OCI-LY7 (cell line): Measurements from ENCODE around the gene CAPSL. TPM values are rescaled to one million over a fixed set of nuclear protein-coding genes. Genes with fewer than 3 reads are reported as not detected.
A peak's percentile ranks its signal among the peaks of the same experiment; 100 is the strongest.

ENCODE experiments used
- BruUV-seq: library from RNA; stranded (reverse); fragments of 400-500 nt; replicated peaks from 2 replicates; lab custom pipeline; 2021; lab: Mats Ljungman, UMichigan
- CTCF ChIA-PET: fragments of 300-600 bp; sonication (Branson Sonifier 250); formaldehyde crosslinking; loops from one replicate; lab custom pipeline; 2022; ENCODE audit warnings: antibody characterized with exemption; ENCODE audit not compliant: unreplicated experiment; lab: Charles Lee
- POLR2A ChIA-PET: fragments of 300-600 bp; sonication (Branson Sonifier 250); formaldehyde crosslinking; loops from one replicate; lab custom pipeline; 2022; ENCODE audit warnings: antibody characterized with exemption; lab: Charles Lee
- DNase-seq: peaks from one replicate; pipeline ENCODE4 v3.0.0-alpha.2; 2015; ENCODE audit warnings: low spot score
- H2AFZ ChIP-seq: fragments of 200-600 bp; sonication (generic), shearing (Covaris generic); 2 replicates; pipeline ENCODE4 v1.6.1; 2014; ENCODE audit warnings: mild to moderate bottlenecking, antibody characterized with exemption, low read length, moderate library complexity
- H3K27ac ChIP-seq: fragments of 200-600 bp; sonication (generic); 2 replicates; pipeline ENCODE4 v1.5.1; 2014; ENCODE audit warnings: mixed run types, low read depth, mild to moderate bottlenecking, moderate library complexity, low read length, inconsistent platforms; ENCODE audit not compliant: poor library complexity, severe bottlenecking
- H3K36me3 ChIP-seq: fragments of 200-600 bp; sonication (generic); 2 replicates; pipeline ENCODE4 v1.6.1; 2014; ENCODE audit warnings: mild to moderate bottlenecking, antibody characterized with exemption, low read length, moderate library complexity, mixed read lengths; ENCODE audit not compliant: insufficient read depth
- H3K4me1 ChIP-seq: fragments of 200-600 bp; sonication (generic); 2 replicates; pipeline ENCODE4 v1.5.1; 2014; ENCODE audit warnings: mild to moderate bottlenecking, low read length; ENCODE audit not compliant: insufficient read depth, poor library complexity, severe bottlenecking
- H3K4me2 ChIP-seq: fragments of 200-600 bp; sonication (generic); 2 replicates; pipeline ENCODE4 v1.6.1; 2014; ENCODE audit warnings: mild to moderate bottlenecking, low read length
- H3K4me3 ChIP-seq: fragments of 200-600 bp; sonication (generic); 2 replicates; pipeline ENCODE4 v1.5.1; 2014; ENCODE audit warnings: mild to moderate bottlenecking, low read depth, low read length; ENCODE audit not compliant: poor library complexity, severe bottlenecking
- H3K79me2 ChIP-seq: fragments of 200-600 bp; sonication (generic); 2 replicates; pipeline ENCODE4 v1.6.1; 2016; ENCODE audit warnings: low read depth, mild to moderate bottlenecking, low read length, moderate library complexity, mixed read lengths; ENCODE audit not compliant: insufficient read depth
- H3K9me2 ChIP-seq: fragments of 200-600 bp; sonication (generic); 2 replicates; pipeline ENCODE4 v1.6.1; 2016; ENCODE audit warnings: mild to moderate bottlenecking, low read length, mixed read lengths; ENCODE audit not compliant: insufficient read depth
- H3K9me3 ChIP-seq: fragments of 200-600 bp; sonication (generic); 2 replicates; pipeline ENCODE4 v1.6.1; 2014; ENCODE audit warnings: mild to moderate bottlenecking, mixed run types, low read length, mixed read lengths
- H4K20me1 ChIP-seq: fragments of 200-600 bp; sonication (generic); 2 replicates; pipeline ENCODE4 v1.6.1; 2014; ENCODE audit warnings: mild to moderate bottlenecking, antibody characterized with exemption, low read length, moderate library complexity, mixed read lengths; ENCODE audit not compliant: insufficient read depth
- CTCF ChIP-seq: fragments of 200-600 bp; sonication (generic); conservative IDR thresholded peaks from 2 replicates; pipeline ENCODE4 v1.5.1; 2014; ENCODE audit warnings: mild to moderate bottlenecking, antibody characterized with exemption, low read length, moderate library complexity, mixed read lengths
- EZH2phosphoT487 ChIP-seq: fragments of 200-600 bp; sonication (generic); IDR thresholded peaks from 2 replicates; pipeline ENCODE4 v1.6.1; 2018; ENCODE audit warnings: low read depth, borderline replicate concordance, mild to moderate bottlenecking, mixed run types, antibody characterized with exemption, low read length, moderate library complexity, mixed read lengths
- intact Hi-C: fragments of 100-400 bp; cut with micrococcal nuclease; formaldehyde crosslinking; loops from one replicate; pipeline ENCODE4 v1.10.0; 2022; ENCODE audit not compliant: unreplicated experiment
- total RNA-seq, 2 experiments: library from RNA; depleted of rRNA in 1 of 2; stranded (reverse); fragments of >200 nt in 1 of 2; shearing (Covaris generic) in 1 of 2; gene quantifications; 2 replicates each; pipeline ENCODE4 v1.2.3, GENCODE V29; 2014 to 2022

Gene CAPSL
- total RNA-seq, 2 experiments from 2014 or later, result 4.7 TPM; not detected in 1

GRCh38 chr5:35922468-35922867 is 16.0 kb downstream of the CAPSL start:
- BruUV-seq, result no TSS peak
- CTCF ChIA-PET, result interaction anchor here (0.6 to 1.0 kb wide), 2 partner anchors 128 to 227 kb away, joined by 3 to 7 read pairs; no protein-coding TSS in a partner anchor
- intact Hi-C loops, result no loop called here

DNA sequence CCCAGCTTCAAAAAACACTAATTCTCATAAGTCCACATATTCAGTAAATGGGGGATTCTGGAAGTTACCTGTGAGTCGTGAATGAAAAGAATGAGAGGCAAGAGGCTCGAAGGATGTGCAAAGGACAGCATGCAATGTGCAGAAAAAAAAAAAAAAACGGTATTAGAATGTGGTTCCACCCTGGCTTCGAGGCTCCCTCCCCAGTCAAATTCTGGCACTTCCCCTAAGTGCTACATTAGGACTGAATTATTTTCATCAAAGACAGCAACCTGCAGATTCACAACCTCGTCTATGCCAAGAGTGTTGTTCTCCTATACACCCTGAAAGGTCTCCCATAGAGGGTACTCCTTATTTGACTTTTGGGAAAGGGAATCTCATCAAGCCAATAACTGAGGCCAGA is 16.5 kb downstream of the CAPSL start:
- TF ChIP-seq CTCF (peak; percentile 65), EZH2phosphoT487 (no peak)
- DNase-seq, result peak; percentile 74
- Histone ChIP-seq H3K27ac (peak overlapping the region; percentile 3), H2AFZ (peak overlapping the region; percentile 66; the same call in 1 of the 2 replicates), H4K20me1 (no peaks in the 10 kb centered on the region), H3K36me3 (peaks cover 13% of the 10 kb centered on the region; the same call in 1 of the 2 replicates), H3K4me2 (peak overlapping the region; percentile 24; the same call in 1 of the 2 replicates), H3K79me2 (no peaks in the 10 kb centered on the region), H3K9me3 (peaks cover 24% of the 10 kb centered on the region; the same call in 1 of the 2 replicates), H3K9me2 (no peaks in the 10 kb centered on the region), H3K4me1 (peaks cover 46% of the 10 kb centered on the region), H3K4me3 (no peak overlapping the region)
- ChIA-PET POLR2A (interaction anchor here (0.6 kb wide), 1 partner anchor 96 kb away, joined by 4 read pairs; no protein-coding TSS in a partner anchor), CTCF (interaction anchor here (0.6 to 1.0 kb wide), 2 partner anchors 65 to 128 kb away, joined by 3 to 4 read pairs; partner anchors contain the start of gene IL7R)
- no TSS peak for BruUV-seq
- intact Hi-C loops, result no loop called here

More at GRCh38 chr5:35922468-35922867, 16.0 kb downstream of the CAPSL start:
- no peaks in the 10 kb centered on the region for H4K20me1 ChIP-seq
- no peak overlapping the region for H3K4me3 ChIP-seq
- H3K4me2 ChIP-seq, result no peak overlapping the region
- no peak overlapping the region for H3K27ac ChIP-seq
- peaks cover 24% of the 10 kb centered on the region; the same call in 1 of the 2 replicates for H3K9me3 ChIP-seq
- peaks cover 13% of the 10 kb centered on the region; the same call in 1 of the 2 replicates for H3K36me3 ChIP-seq
- H3K4me1 ChIP-seq, result peaks cover 46% of the 10 kb centered on the region
- POLR2A ChIA-PET, result no interaction called here
- no peaks in the 10 kb centered on the region for H3K9me2 ChIP-seq
- no peak for DNase-seq
- TF ChIP-seq EZH2phosphoT487, result no peak
- no peak for TF ChIP-seq CTCF
- H3K79me2 ChIP-seq, result no peaks in the 10 kb centered on the region
- H2AFZ ChIP-seq, result peak overlapping the region; percentile 66; the same call in 1 of the 2 replicates

DNA sequence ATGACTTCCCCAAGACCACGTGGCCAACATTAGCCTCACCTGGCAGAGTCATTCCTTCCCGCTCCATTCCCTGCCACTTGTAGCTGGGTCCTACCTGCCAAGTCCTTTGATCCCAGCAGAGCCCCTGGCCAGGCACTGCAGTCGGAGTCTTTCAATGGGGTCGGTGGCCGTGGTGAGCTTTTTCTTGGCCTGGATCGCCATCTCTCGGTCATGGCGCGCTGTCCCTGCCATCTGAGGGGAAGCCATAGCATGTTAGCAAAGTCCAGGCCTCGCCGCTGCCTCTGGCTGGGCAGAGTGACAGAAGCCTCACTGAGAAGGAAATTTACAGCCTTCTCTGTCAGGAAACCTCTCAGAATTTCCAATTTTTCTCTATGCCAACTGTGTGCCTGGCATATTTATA is 17.5 kb downstream of the CAPSL start:
- peaks cover 24% of the 10 kb centered on the region; the same call in 1 of the 2 replicates for H3K9me3 ChIP-seq
- H3K4me1 ChIP-seq, result peaks cover 46% of the 10 kb centered on the region
- H3K36me3 ChIP-seq, result peaks cover 13% of the 10 kb centered on the region; the same call in 1 of the 2 replicates
- H3K4me3 ChIP-seq, result no peak overlapping the region
- intact Hi-C loops, result no loop called here
- peak overlapping the region; percentile 3 for H3K27ac ChIP-seq
- ChIA-PET CTCF (no interaction called here), POLR2A (interaction anchor here (0.6 to 1.3 kb wide), 4 partner anchors 12 to 1381 kb away, joined by 3 to 5 read pairs (median 3); no protein-coding TSS in a partner anchor)
- H3K4me2 ChIP-seq, result no peak overlapping the region
- H3K9me2 ChIP-seq, result no peaks in the 10 kb centered on the region
- no peak overlapping the region; the same call in 1 of the 2 replicates for H2AFZ ChIP-seq
- no peaks in the 10 kb centered on the region for H4K20me1 ChIP-seq
- no TSS peak for BruUV-seq
- no peak for TF ChIP-seq CTCF
- TF ChIP-seq EZH2phosphoT487, result no peak
- no peaks in the 10 kb centered on the region for H3K79me2 ChIP-seq
- DNase-seq, result no peak
